GM18858 (cell line): Measurements from ENCODE around the gene RBFOX2.

Experiments used
- ATAC-seq: cut with Tn5 transposase; IDR thresholded peaks from one replicate; pipeline ENCODE4 v1.9.1; 2021; ENCODE audit not compliant: unreplicated experiment

Gene RBFOX2

GRCh38 chr22:35870517-35871293 is 157.9 kb downstream of the RBFOX2 start:
- no peak for ATAC-seq

GRCh38 chr22:35868938-35869337 is 159.7 kb downstream of the RBFOX2 start:
- ATAC-seq: no peak

DNA sequence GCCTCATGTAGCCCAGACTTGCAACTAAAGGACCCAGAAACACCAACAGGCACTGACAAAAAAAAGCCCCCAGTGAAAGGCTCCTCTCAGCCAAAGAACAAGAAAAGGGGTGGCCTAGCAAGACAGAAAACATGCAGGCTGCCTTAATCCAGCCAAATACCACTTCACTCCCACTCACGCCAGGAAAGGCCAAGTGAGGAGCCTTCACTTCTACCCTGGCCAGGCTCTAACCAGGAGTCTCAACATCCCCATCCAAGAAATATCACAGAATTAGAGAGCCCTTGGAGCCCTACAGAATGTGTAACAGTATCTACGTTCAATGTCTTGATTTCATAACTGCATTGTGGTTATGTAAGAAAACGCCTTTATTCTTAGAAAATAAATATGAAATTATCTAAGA is 162.0 kb downstream of the RBFOX2 start:
- ATAC-seq: no peak

- ATAC-seq: no peak
These were observed 164.0 kb downstream of the RBFOX2 start for GRCh38 chr22:35864545-35865165.

GRCh38 chr22:35863432-35863831 is 165.2 kb downstream of the RBFOX2 start:
- no peak for ATAC-seq

GRCh38 chr22:35862697-35863096 is 165.9 kb downstream of the RBFOX2 start:
- ATAC-seq: no peak

- ATAC-seq: no peak
These were observed 167.2 kb downstream of the RBFOX2 start for GRCh38 chr22:35861451-35861850.

GRCh38 chr22:35860837-35861236 is 167.8 kb downstream of the RBFOX2 start:
- no peak for ATAC-seq

- ATAC-seq: no peak
These were observed 168.4 kb downstream of the RBFOX2 start for GRCh38 chr22:35860087-35860733.

DNA sequence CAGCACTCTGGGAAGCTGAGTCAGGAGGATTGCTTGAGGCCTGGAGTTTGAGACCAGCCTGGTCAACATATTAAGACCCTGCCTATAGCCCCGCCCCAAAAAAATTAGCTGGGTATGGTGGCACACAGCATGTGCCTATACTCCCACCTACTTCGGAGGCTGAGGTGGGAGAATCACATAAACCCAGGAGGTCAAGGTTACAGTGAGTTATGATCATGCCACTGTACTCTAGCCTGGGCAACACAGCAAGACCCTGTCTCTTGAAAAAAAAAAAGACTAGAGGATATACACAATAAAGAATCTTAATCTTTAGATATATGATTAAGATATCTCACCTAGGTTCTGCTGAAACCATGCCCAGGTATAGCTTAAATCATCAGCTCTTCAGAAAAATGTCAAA is 174.3 kb downstream of the RBFOX2 start:
- no peak for ATAC-seq

DNA sequence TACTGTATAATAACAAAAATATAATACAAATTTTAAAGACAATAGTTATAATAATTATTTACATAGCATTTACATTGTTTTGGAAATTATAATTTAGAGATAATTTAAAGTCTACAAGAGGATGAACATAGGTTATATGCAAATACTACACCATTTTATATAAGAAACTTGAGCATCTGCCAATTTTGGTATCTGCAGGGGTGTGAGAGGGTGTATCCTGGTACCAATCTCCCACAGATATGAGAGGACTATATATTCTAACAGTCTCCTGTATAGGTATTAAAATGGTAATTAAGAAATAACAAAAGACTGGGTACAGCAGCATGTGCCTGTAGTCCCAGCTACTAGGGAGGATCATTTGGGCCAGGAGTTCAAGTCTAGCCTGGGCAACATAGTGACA is 176.5 kb downstream of the RBFOX2 start:
- ATAC-seq: no peak

DNA sequence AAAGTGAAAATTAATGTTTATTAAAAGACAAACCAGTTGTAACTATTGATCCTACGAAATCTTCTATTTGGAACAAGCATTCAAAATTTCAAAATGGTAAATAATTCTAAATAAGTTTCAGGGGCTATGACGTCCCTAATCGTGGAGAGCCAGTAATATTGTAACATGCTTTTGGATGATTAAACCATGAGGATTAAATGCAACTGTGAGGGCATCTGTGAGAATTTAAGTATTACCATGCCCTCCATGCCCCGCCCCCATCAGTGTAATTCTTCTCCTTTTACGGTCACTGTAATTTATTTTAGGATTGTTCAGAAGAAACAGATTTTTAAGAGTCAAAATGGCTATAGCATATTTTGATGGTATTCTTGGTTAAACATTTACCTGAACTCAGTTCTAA is 177.8 kb downstream of the RBFOX2 start:
- ATAC-seq: no peak

DNA sequence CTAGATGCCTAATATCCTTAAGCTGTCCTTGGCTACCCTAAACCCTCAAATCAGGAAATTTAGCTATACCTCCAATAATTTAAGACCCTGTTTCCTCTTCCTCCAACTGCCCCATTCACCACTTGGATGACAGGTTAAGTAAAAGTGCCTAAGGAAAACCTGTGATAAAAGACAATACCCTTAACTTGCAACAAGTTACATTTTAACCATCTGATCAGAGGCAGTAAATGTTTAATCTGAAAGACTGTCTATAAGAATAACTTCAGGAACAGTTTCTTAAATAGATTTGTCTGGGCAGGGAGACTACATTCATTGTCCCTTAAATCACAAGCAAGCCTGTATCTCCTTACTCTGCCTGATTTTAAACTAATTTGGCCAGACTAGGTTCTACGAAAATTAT is 181.8 kb downstream of the RBFOX2 start:
- no peak for ATAC-seq

- ATAC-seq: no peak
These were observed 183.7 kb downstream of the RBFOX2 start for GRCh38 chr22:35844886-35845285.

GRCh38 chr22:35842954-35843353 is 185.7 kb downstream of the RBFOX2 start:
- ATAC-seq: no peak

DNA sequence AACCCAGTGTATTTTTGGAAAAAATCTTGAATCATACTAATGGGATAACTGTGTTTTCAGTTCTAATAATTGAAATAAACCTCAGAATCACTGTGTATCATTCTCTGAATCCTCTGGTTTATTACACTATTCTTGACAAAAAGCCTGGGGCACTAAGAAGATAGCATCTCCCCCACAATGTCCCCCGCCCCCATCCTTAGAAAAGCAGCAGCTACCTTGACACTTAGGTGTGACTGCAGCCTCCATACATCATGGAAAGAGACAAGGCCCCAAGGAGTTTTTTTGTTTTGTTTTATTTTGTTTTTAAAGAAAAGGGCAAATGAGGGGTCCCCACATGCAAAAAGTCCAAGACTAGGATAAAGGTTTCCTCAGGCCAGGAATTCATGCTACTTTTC is 186.1 kb downstream of the RBFOX2 start:
- no peak for ATAC-seq

- no peak for ATAC-seq
These were observed 186.6 kb downstream of the RBFOX2 start for GRCh38 chr22:35841907-35842518.

DNA sequence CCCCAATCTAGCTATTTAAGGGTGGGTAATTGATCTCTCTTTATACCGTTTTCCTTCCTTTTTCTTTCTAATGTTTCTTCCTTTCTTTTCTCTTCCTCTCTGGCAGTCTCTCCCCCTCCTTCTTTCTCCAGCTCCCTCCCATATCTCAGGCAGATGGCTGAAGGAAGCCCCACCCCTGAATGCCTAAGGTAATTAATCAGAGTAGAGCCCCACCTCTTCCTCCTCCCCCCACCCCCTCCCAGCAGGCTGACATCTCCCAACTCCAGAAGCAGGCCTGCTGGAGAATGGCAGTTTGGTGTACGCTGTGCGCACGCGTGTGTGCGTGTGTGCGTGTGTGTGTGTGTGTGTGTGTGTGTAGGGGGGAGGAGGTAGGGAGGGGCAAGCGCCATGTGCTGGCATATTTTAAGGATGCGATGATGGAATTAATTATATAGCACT is 188.3 kb downstream of the RBFOX2 start:
- ATAC-seq: no peak

GRCh38 chr22:35839841-35840301 is 188.8 kb downstream of the RBFOX2 start:
- no peak for ATAC-seq

- no peak for ATAC-seq
These were observed 189.6 kb downstream of the RBFOX2 start for GRCh38 chr22:35838855-35839576.
